ENCODE results near the gene ADAP1.

- no peak for TF ChIP-seq EZH2phosphoT487 (IDR thresholded peaks at IDR 0.05)
- TF ChIP-seq EZH2 (IDR thresholded peaks at IDR 0.05): no peak
Measured at GRCh38 chr7:939843-940242, 14.6 kb downstream of the ADAP1 start.
